Measurements from ENCODE around the gene ZBTB20.

GRCh38 chr3:115081444-115081843 is 65.6 kb downstream of the ZBTB20 start:
- TF ChIP-seq CTCF (IDR thresholded peaks at IDR 0.05; ENCODE audit: insufficient read depth, low read length, poor library complexity, severe bottlenecking) (no peak), EZH2phosphoT487 (conservative IDR thresholded peaks at IDR 0.05; ENCODE audit: low read length) (no peak)

Measured in SU-DHL-6 (cell line).